GM19397 (cell line): ENCODE results near the gene RORB.

ENCODE experiments used
- ATAC-seq: cut with Tn5 transposase; IDR thresholded peaks from one replicate; pipeline ENCODE4 v1.9.1; 2021; ENCODE audit warnings: mild to moderate bottlenecking, moderate library complexity; ENCODE audit not compliant: unreplicated experiment

Gene RORB

DNA sequence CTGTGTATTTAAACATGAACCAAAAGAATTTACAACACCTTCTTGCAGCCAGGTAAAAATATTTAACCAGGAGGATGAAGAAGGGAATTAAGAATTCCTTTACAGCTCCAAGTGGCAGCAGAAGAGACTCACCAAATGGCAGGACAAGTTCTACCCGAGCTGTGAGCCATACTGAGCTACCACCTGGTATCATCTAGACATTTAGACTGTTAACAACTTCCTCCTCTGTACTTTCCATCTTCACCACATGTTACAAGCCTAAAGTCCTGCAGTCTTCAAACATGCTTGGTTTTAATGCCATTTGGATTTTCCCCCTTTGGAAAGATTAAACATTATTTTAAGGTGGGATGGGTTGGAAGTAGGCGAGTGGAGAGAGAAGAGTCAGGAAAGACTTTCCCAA lies 200.4 kb downstream of the RORB start:
- ATAC-seq: no peak

DNA sequence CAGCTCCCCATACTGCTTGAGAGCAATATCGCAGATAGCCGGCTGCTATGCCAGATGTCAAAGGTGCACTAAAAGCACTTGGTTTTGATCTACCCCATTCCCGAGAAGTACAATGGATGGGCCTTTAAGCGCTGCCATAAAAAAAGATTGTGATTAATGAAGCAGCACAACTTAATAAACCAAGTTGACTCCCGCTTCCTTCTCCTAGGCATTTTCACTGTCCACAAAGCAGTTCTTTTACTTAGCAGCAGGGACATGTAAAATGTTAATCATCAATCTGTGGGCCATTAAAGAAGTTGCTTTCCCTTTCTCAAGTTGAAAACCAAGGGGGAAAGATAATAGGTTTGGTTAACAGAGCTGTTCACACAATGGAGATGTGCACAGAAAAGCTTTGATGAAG lies 214.2 kb downstream of the RORB start:
- ATAC-seq: no peak

DNA sequence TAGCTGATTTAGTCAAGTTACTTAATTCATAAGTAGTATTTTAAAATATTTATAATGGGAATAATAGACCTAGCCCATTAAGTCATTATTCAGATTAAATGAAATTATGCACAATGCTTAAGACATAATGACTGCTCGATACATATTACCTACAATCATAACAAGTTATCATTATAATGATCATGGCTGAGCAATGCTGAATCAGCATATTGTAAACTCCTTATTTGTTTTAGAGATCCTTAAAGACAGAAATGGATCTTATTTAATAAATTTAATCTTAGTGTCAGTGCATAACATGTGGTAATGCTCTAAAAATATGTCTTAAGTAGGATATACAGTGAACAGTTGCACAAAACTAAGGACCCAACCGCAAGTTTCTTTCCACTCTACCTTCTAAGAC lies 221.6 kb downstream of the RORB start:
- ATAC-seq: no peak

DNA sequence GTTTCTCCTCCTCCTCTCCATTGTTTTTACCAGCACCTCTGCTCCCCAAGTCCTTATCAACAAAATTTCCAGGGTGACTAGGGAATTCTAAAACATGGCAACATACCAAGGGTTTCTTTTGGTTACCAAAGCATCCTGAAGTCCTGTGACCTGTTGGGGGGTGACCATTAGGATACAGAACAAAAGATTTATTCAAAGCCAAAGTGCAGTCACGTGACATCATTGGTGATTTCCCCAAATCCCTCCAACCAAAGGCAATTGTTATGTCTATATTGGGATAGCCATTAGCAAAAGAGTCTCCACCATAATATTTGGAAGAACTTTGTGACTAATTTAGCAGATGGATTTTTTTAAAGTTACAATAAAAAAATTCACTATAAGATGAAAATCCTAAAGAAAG lies 222.2 kb downstream of the RORB start:
- ATAC-seq: no peak

DNA sequence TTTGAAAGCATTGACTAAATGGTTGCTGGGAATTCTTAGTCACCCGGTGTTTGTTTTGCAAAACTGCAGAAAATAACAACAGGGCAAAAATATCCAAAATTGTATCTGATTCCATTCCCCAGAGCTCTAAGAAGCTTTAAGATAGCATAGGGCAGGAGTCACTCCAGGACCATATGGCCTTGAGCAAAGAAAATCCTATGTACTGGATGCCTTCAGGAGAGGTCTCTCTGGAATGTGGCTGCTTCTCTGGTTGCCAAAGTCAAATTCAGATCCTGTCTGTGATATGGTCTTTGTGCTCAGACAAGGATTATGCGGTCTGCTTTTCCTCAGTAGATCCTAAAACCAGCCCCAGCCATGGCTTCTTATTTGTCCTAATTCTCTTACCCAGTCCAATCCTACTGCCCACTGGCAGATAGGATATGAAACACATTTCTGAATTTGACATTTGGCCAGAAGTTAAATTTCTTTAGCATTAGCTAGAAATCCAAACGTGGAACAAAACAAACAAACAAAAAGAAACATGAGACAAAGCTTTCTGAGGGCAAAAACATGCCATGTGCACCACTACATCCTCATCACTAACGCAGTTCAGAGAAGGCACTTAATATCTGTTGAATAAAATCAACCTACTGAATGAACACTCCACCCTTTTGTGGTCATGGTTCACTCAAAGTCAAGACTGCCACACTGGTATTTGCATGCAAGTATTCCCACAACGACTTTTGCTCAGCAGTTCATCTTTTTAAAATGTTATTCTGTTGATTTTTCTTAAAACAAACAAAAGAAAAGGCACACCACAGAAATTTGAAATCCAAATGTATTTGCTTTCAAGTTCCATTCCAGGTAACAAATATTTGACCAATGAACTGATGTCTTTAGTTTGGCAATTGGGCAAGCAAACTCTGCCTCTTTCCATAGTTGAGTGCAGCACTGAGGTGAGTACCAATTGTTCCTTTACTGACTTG lies 224.8 kb downstream of the RORB start:
- no peak for ATAC-seq

DNA sequence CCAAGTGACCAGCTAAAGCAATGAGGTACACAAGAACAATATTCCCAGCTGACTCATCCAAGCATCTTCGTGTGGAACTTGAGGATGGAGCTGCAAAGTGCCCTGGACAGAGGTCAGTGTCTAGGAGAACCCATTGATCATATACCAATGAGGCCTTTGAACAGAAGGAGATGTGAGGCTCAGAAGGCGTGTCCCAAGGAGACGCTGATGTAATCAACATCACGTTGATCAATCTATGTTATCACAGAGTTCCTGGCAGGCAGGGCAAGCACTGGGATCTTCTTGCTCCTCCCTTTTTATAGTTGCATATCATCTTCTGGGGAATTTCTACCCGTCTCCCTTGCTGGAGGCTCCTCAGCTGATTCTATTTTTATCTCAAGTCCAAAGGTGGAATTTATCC lies 227.2 kb downstream of the RORB start:
- ATAC-seq: no peak

DNA sequence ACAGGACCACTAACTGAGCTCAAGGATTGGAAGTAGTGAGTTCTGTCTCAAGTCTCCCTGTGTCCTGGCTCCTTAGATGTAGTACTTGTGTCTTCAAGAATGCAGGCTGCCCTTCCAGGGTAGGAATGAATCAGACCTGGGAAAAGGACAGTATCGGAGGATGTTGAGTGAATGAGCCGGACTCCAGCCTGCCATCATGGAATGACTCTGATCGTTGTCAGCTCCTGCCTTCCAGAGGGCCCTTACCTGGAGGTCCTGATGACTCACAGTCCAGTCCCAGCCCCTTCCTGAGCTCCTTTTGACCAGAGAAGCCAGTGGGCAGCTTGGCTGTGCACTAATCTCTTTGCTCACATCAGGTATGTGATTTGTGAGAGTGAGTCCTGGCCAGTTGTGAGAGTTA lies 229.4 kb downstream of the RORB start:
- no peak for ATAC-seq

DNA sequence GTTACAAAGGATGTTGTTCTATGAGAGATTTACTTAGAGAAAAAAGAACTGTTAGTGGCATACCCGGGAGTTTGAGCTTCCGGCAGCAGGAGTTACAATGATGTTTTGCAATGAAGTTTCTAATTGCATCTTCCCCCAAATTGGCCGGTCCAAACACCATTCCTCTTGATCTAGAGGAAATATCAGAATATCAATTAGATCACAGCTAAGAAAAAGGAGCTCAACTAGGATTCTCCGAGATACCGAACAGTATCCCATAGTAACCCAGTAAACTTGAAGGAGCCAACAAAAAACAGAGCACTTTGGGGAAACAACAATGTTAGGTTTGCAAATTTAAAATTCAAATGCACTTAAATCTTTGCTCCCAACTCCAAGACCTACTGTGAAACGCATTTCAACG lies 231.0 kb downstream of the RORB start:
- no peak for ATAC-seq

DNA sequence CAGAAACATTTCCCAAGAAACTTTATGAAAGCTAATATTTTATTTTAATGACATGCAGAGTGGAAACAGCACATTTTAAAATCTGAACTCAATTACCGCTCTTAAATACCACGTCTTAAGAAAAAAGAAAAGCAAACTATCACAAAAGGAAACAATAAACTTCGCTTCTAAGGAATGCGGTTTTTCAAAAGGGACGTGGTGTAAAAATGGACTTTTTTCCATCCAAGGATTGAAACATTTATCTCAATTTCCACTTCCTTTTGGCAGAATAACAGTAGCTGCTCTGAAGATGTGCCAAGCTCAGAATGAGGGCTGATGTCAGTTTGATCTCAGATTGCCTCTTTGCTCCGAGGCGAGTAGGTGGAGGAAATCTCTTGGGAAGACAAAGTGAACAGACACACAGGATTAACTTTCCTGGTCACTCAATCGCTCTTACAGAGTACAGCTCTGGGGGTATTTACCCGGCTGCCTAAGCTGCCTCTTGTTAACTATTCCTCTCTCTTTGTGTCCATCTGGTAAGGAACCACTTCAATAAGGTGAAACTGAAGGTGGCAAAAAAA lies 232.1 kb downstream of the RORB start:
- ATAC-seq: no peak

DNA sequence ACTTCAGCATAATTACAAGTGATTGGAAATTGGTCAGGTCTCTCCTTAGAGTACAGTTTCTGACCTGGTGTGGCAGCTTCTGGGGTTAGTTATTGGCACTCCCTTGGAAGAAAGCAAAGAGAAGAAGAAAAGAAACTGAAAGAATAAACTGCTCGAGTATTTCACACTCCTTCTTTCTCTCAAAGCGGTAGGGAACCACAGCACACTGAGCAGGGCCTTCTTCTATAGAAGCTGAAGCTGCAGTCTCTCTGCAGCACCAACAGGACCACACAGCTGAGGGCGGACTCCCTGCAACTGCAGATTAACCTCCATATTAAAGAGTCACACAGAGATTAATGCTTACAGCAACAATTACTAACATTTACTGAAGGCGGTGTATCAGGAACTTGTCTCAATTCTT lies 238.6 kb downstream of the RORB start:
- no peak for ATAC-seq

DNA sequence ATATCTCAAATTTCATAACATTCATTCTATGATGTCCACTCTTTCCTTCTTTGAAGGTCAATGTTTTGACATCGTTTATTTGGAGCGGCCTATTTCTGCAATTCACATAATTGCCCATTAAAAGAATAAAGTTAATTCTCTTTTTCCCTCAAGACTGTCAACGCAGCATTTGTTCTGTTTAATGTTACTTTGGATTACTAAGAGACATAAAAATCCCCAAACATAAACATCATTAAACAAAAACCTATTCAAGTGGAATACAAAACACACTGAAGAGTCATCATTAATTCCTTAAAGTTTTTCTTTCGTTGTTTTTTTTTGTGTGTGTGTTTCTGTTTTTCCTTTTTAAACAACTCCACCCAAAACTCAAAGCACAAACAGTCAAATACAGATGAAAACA lies 239.5 kb downstream of the RORB start:
- ATAC-seq: no peak

DNA sequence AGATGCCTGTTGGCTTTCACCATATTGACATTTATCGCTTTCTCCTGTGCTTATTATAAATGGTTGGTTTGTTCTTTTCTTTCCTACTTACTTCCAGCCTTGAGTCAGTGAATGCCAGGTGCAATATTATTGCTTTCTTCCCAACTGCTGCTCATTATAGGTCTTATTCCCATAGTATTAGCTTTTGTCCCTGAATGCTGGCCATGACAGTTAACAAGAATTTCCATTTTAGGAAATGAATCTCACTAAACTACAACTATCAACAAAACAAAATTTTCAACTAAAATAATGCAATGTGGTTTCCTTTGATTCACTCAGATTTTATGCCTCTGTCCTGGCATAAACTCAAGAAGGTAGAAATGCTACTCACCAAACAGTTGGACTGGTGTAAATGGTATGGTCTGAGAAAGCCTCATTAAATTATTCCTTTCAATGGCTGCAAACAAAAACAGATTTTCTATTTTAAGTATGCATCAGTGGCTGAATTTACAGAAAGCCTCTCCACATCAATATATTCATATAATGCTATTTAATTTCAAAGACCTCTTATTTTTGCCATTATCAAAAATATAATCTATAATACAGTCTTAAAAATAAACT lies 245.2 kb downstream of the RORB start:
- no peak for ATAC-seq
